Measurements from ENCODE around the gene TDRD9. TPM values are rescaled to one million over a fixed set of nuclear protein-coding genes. Genes with fewer than 3 reads are reported as not detected.

TDRD9 gene
- total and polyA plus RNA-seq, 9 donors, result 0.12 to 0.80 (median 0.40) TPM

GRCh38 chr14:104095426-104096310 lies 167.4 kb downstream of the TDRD9 start:
- H3K4me3 ChIP-seq (ENCODE audit: low read length), result no peak overlapping the region
- WGBS (ENCODE audit: insufficient coverage), result 80% methylated on average over 29 of the region's 31 CpGs
- DNase-seq, result no peak
- no peaks in the 10 kb centered on the region for H3K36me3 ChIP-seq (ENCODE audit: control insufficient read depth, insufficient read depth, low read length)
- peaks cover 11% of the 10 kb centered on the region for H3K27me3 ChIP-seq (ENCODE audit: control insufficient read depth, insufficient read depth, low read length)
- H3K9me3 ChIP-seq (replicated peaks; ENCODE audit: control insufficient read depth, low read depth, low read length), result no peaks in the 10 kb centered on the region
- no peak overlapping the region for H3K27ac ChIP-seq (ENCODE audit: low read length)
- peaks cover 45% of the 10 kb centered on the region for H3K4me1 ChIP-seq (ENCODE audit: control insufficient read depth, insufficient read depth, low read length)

GRCh38 chr14:104096318-104096717 lies 168.1 kb downstream of the TDRD9 start:
- WGBS (ENCODE audit: insufficient coverage), result 86% methylated on average over 10 of the region's 14 CpGs
- no peak for DNase-seq
- Histone ChIP-seq H3K4me1 (ENCODE audit: control insufficient read depth, insufficient read depth, low read length) (peaks cover 49% of the 10 kb centered on the region), H3K27me3 (ENCODE audit: control insufficient read depth, insufficient read depth, low read length) (peaks cover 9% of the 10 kb centered on the region), H3K4me3 (ENCODE audit: low read length) (no peak overlapping the region), H3K36me3 (ENCODE audit: control insufficient read depth, insufficient read depth, low read length) (no peaks in the 10 kb centered on the region), H3K27ac (ENCODE audit: low read length) (no peak overlapping the region), H3K9me3 (replicated peaks; ENCODE audit: control insufficient read depth, low read depth, low read length) (no peaks in the 10 kb centered on the region)

GRCh38 chr14:104096751-104097700 lies 168.8 kb downstream of the TDRD9 start:
- 81% methylated on average over 9 of the region's 25 CpGs for WGBS (ENCODE audit: insufficient coverage)
- DNase-seq, result peak; percentile 55
- peaks cover 52% of the 10 kb centered on the region for H3K4me1 ChIP-seq (ENCODE audit: control insufficient read depth, insufficient read depth, low read length)

GRCh38 chr14:104098272-104099095 lies 170.2 kb downstream of the TDRD9 start:
- no peak for DNase-seq

More at GRCh38 chr14:104096751-104097700, 168.8 kb downstream of the TDRD9 start:
- Histone ChIP-seq H3K36me3 (ENCODE audit: control insufficient read depth, insufficient read depth, low read length) (no peaks in the 10 kb centered on the region), H3K27ac (ENCODE audit: low read length) (no peak overlapping the region), H3K9me3 (replicated peaks; ENCODE audit: control insufficient read depth, low read depth, low read length) (no peaks in the 10 kb centered on the region), H3K27me3 (ENCODE audit: control insufficient read depth, insufficient read depth, low read length) (peaks cover 9% of the 10 kb centered on the region), H3K4me3 (ENCODE audit: low read length) (no peak overlapping the region)

GRCh38 chr14:104099096-104100041 lies 171.1 kb downstream of the TDRD9 start:
- peak; percentile 32 for DNase-seq
- Histone ChIP-seq H3K9me3 (replicated peaks; ENCODE audit: control insufficient read depth, low read depth, low read length) (no peaks in the 10 kb centered on the region), H3K4me3 (ENCODE audit: low read length) (no peak overlapping the region), H3K27me3 (ENCODE audit: control insufficient read depth, insufficient read depth, low read length) (peaks cover 4% of the 10 kb centered on the region), H3K27ac (ENCODE audit: low read length) (no peak overlapping the region), H3K4me1 (ENCODE audit: control insufficient read depth, insufficient read depth, low read length) (peaks cover 59% of the 10 kb centered on the region), H3K36me3 (ENCODE audit: control insufficient read depth, insufficient read depth, low read length) (no peaks in the 10 kb centered on the region)
- WGBS (ENCODE audit: insufficient coverage), result 64% methylated on average over 23 of the region's 26 CpGs

More at GRCh38 chr14:104098272-104099095, 170.2 kb downstream of the TDRD9 start:
- Histone ChIP-seq H3K36me3 (ENCODE audit: control insufficient read depth, insufficient read depth, low read length) (no peaks in the 10 kb centered on the region), H3K9me3 (replicated peaks; ENCODE audit: control insufficient read depth, low read depth, low read length) (no peaks in the 10 kb centered on the region), H3K4me1 (ENCODE audit: control insufficient read depth, insufficient read depth, low read length) (peaks cover 53% of the 10 kb centered on the region), H3K4me3 (ENCODE audit: low read length) (no peak overlapping the region), H3K27ac (ENCODE audit: low read length) (no peak overlapping the region), H3K27me3 (ENCODE audit: control insufficient read depth, insufficient read depth, low read length) (peaks cover 4% of the 10 kb centered on the region)
- WGBS (ENCODE audit: insufficient coverage), result 83% methylated on average over 18 of the region's 25 CpGs

GRCh38 chr14:104100171-104101085 lies 172.2 kb downstream of the TDRD9 start:
- Histone ChIP-seq H3K4me1 (ENCODE audit: control insufficient read depth, insufficient read depth, low read length) (peaks cover 56% of the 10 kb centered on the region), H3K4me3 (ENCODE audit: low read length) (no peak overlapping the region), H3K27ac (ENCODE audit: low read length) (no peak overlapping the region), H3K9me3 (replicated peaks; ENCODE audit: control insufficient read depth, low read depth, low read length) (no peaks in the 10 kb centered on the region), H3K36me3 (ENCODE audit: control insufficient read depth, insufficient read depth, low read length) (no peaks in the 10 kb centered on the region), H3K27me3 (ENCODE audit: control insufficient read depth, insufficient read depth, low read length) (no peaks in the 10 kb centered on the region)
- WGBS (ENCODE audit: insufficient coverage), result 70% methylated on average over 21 of the region's 23 CpGs
- DNase-seq, result no peak

- Histone ChIP-seq H3K27ac (ENCODE audit: low read length) (no peak overlapping the region), H3K36me3 (ENCODE audit: control insufficient read depth, insufficient read depth, low read length) (no peaks in the 10 kb centered on the region), H3K27me3 (ENCODE audit: control insufficient read depth, insufficient read depth, low read length) (no peaks in the 10 kb centered on the region), H3K4me3 (ENCODE audit: low read length) (no peak overlapping the region), H3K9me3 (replicated peaks; ENCODE audit: control insufficient read depth, low read depth, low read length) (no peaks in the 10 kb centered on the region), H3K4me1 (ENCODE audit: control insufficient read depth, insufficient read depth, low read length) (peaks cover 51% of the 10 kb centered on the region)
- WGBS (ENCODE audit: insufficient coverage), result 57% methylated on average over 4 of the region's 16 CpGs
- no peak for DNase-seq
These were observed 172.9 kb downstream of the TDRD9 start for GRCh38 chr14:104101086-104101621.

- H3K4me1 ChIP-seq (ENCODE audit: control insufficient read depth, insufficient read depth, low read length), result peaks cover 45% of the 10 kb centered on the region
- H3K27me3 ChIP-seq (ENCODE audit: control insufficient read depth, insufficient read depth, low read length), result no peaks in the 10 kb centered on the region
- H3K9me3 ChIP-seq (replicated peaks; ENCODE audit: control insufficient read depth, low read depth, low read length), result no peaks in the 10 kb centered on the region
- no peak overlapping the region for H3K27ac ChIP-seq (ENCODE audit: low read length)
- H3K4me3 ChIP-seq (ENCODE audit: low read length), result no peak overlapping the region
- no peak for DNase-seq
- no peaks in the 10 kb centered on the region for H3K36me3 ChIP-seq (ENCODE audit: control insufficient read depth, insufficient read depth, low read length)
- WGBS (ENCODE audit: insufficient coverage), result 63% methylated on average over 11 of the region's 16 CpGs
These were observed 173.5 kb downstream of the TDRD9 start for GRCh38 chr14:104101651-104102281.
